Nephron progenitor cell (in vitro differentiated cells): ENCODE measurements around the gene HNRNPF.

Experiments
- DNase-seq: peaks from one replicate; pipeline ENCODE4 v3.0.0; 2021
- H3K27ac Mint-ChIP-seq: 2 replicates; pipeline ENCODE4 v1.8.0; 2021; ENCODE audit warnings: mild to moderate bottlenecking, moderate library complexity, mixed read lengths
- H3K27me3 Mint-ChIP-seq: 2 replicates; pipeline ENCODE4 v1.8.0; 2021; ENCODE audit warnings: mild to moderate bottlenecking, low read depth, mixed read lengths; ENCODE audit not compliant: poor library complexity
- H3K36me3 Mint-ChIP-seq: 2 replicates; pipeline ENCODE4 v1.8.0; 2021; ENCODE audit warnings: low read depth, mixed read lengths
- H3K4me1 Mint-ChIP-seq: 2 replicates; pipeline ENCODE4 v1.8.0; 2021; ENCODE audit warnings: mixed read lengths
- H3K4me3 Mint-ChIP-seq: 2 replicates; pipeline ENCODE4 v1.8.0; 2021; ENCODE audit warnings: mild to moderate bottlenecking, moderate library complexity, mixed read lengths
- H3K9me3 Mint-ChIP-seq: 2 replicates; pipeline ENCODE4 v1.8.0; 2021; ENCODE audit warnings: mild to moderate bottlenecking, moderate library complexity, mixed read lengths
- TF ChIP-seq, protein P1 (sequence below): fragments of 200-600 bp; sonication (generic); IDR thresholded peaks from 2 replicates; pipeline ENCODE4 v1.5.0; 2021; ENCODE audit warnings: antibody characterized with exemption

HNRNPF gene

DNA sequence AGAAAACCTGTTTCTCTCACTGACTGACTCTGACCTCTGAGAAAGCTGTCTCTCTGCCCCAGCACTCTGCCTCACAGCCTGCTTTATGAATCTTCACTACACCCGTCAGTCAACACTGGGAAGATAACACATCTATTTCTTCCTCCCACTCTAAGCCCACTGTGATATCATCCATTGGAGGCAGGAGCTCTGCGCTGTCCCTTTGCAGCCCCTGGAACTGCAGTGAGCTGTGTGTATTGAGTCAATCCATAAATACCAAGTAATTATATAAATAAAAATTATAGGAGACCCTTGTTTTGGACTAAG is 54.7 kb downstream of the HNRNPF start:
- Mint-ChIP-seq H3K36me3 (no peaks in the 10 kb centered on the region), H3K27me3 (peaks cover 10% of the 10 kb centered on the region), H3K4me3 (no peak overlapping the region), H3K9me3 (no peaks in the 10 kb centered on the region), H3K27ac (no peak overlapping the region), H3K4me1 (no peaks in the 10 kb centered on the region)
- TF ChIP-seq, protein P1, sequence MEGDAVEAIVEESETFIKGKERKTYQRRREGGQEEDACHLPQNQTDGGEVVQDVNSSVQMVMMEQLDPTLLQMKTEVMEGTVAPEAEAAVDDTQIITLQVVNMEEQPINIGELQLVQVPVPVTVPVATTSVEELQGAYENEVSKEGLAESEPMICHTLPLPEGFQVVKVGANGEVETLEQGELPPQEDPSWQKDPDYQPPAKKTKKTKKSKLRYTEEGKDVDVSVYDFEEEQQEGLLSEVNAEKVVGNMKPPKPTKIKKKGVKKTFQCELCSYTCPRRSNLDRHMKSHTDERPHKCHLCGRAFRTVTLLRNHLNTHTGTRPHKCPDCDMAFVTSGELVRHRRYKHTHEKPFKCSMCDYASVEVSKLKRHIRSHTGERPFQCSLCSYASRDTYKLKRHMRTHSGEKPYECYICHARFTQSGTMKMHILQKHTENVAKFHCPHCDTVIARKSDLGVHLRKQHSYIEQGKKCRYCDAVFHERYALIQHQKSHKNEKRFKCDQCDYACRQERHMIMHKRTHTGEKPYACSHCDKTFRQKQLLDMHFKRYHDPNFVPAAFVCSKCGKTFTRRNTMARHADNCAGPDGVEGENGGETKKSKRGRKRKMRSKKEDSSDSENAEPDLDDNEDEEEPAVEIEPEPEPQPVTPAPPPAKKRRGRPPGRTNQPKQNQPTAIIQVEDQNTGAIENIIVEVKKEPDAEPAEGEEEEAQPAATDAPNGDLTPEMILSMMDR = no peak
- DNase-seq = no peak

DNA sequence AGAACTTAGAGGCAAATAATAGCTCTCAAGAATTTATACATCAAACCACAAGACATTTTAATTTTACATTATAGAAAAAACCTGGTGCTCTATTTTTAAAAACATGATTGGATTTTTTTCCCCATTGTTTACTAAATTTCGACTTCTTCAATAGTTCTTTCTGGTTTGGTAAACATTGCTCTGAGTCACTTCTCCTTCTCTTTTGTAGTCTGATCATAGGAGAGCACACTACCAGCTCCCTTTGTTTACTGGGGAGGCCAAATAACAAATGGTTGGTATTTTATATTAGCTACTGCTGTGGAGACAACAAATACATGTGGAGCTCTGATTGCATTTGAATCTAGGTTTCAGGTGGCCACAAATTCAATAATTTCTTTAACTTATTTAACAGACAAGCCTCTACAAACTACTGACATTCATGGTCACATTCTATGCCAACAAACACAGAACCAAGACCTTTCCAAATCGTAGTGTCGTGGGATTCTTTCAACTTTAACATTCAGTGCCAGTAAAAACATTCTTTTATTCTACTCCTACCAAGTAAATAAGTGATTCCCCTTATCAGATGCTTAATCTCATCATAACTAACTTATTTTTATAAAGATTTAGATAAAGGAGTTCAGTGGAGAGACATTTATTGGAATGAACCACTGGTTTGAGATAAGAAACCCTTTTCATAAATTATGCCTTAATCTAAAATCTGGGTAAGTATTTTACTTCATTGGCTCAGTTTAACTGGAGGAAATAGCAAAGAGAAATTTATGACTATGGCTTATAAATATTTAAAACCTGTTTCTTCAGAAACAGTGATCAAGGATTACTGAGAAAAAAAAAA is 55.3 kb downstream of the HNRNPF start:
- Mint-ChIP-seq H3K4me3 (no peak overlapping the region), H3K27me3 (peaks cover 10% of the 10 kb centered on the region), H3K9me3 (no peaks in the 10 kb centered on the region), H3K36me3 (no peaks in the 10 kb centered on the region), H3K27ac (no peak overlapping the region), H3K4me1 (peaks cover 1% of the 10 kb centered on the region)
- TF ChIP-seq, protein P1 = no peak
- DNase-seq = no peak

DNA sequence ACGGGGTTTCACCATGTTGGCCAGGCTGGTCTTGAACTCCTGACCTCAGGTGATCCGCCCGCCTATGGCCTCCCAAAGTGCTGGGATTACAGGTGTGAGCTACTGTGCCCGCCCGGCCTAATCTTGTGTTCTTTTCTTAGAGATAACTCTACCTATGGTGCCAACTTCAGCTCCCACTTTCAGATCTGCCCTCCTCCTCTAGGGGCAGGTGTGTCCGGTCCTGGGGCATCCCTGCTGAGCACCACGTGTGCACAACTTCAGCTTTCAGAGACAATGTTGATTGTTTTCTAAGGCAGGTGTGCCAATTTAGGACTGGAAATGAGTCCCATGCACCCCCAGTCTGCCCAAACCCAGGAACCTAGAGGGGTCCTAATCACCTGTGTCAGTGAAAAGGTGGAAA is 56.0 kb downstream of the HNRNPF start:
- TF ChIP-seq, protein P1 = no peak
- Mint-ChIP-seq H3K36me3 (no peaks in the 10 kb centered on the region), H3K27ac (no peak overlapping the region), H3K4me3 (no peak overlapping the region), H3K9me3 (no peaks in the 10 kb centered on the region), H3K27me3 (peaks cover 11% of the 10 kb centered on the region), H3K4me1 (peaks cover 9% of the 10 kb centered on the region)
- DNase-seq = no peak

DNA sequence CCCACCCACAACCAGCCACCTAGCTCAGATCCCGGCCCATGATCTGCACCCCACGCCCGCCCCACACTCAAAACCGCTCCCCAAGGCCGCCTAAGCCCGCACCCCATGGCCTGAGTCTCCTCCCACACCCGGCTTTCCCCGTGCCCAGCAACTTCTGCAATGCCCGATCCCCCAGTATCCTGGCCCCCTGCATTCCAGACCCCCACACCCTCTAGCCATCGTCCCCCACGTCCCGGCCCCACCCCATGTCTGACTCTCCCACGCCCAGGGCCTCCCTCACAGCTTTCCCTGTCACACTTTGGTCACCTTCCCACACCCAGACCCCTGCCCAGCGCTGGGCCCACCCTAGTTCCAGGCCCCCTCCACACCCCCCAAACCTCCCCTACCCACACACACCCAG is 57.7 kb downstream of the HNRNPF start:
- Mint-ChIP-seq H3K4me1 (peaks cover 10% of the 10 kb centered on the region), H3K27me3 (peaks cover 10% of the 10 kb centered on the region), H3K36me3 (no peaks in the 10 kb centered on the region), H3K27ac (no peak overlapping the region), H3K4me3 (no peak overlapping the region), H3K9me3 (no peaks in the 10 kb centered on the region)
- DNase-seq = no peak
- TF ChIP-seq, protein P1 = no peak

DNA sequence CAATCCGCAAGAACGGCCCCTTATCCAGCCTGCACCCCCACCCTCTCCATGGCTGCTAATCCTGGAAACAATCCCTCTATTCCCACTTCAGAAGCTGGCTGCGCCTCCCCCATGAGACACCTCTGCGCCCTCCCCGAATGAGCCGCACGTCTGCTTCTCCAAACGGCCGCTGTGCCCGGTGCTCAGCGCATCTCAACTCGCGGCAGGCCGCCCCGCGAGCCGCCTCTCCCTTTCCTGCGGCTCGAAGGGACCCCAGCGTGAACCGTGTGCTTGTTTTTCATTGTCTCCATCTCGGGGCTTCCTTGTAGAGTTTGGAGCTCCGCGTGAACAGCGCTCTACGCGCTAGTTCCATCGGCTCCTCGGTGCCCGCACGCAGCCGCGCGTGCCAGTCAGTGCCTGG is 58.3 kb downstream of the HNRNPF start:
- Mint-ChIP-seq H3K4me1 (peaks cover 10% of the 10 kb centered on the region), H3K4me3 (no peak overlapping the region), H3K27ac (no peak overlapping the region), H3K36me3 (no peaks in the 10 kb centered on the region), H3K9me3 (no peaks in the 10 kb centered on the region), H3K27me3 (peaks cover 10% of the 10 kb centered on the region)
- no peak for DNase-seq
- TF ChIP-seq, protein P1 = no peak

DNA sequence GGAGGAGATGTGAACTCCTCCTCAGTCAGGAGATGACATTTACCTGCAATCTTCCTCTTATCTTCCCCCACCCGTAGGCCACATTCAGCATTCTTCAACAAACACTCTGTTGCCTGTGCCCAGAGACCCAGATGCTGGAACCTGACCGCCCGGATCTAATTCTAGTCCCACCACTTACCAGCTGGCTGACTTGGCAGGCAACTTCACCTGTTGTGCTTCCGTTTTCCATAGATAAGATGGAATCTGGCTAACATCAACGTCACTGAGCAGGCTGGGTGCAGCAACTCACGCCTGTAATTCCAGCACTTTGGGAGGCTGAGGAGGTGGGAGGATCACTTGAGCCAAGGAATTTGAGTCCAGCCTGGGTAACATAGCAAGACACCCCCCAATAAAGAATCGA is 58.8 kb downstream of the HNRNPF start:
- Mint-ChIP-seq H3K4me1 (peaks cover 10% of the 10 kb centered on the region), H3K36me3 (no peaks in the 10 kb centered on the region), H3K4me3 (no peak overlapping the region), H3K9me3 (no peaks in the 10 kb centered on the region), H3K27me3 (peaks cover 10% of the 10 kb centered on the region), H3K27ac (no peak overlapping the region)
- TF ChIP-seq, protein P1 = no peak
- no peak for DNase-seq
